Trophoblast cell (in vitro differentiated cells and primary cell): Measurements from ENCODE around the gene DYNLRB1.

Source experiments
- DNase-seq, 2 donors: peaks; one replicate each; pipeline ENCODE4 v3.0.0-alpha.2; 2016
- H2AFZ ChIP-seq: 2 replicates; pipeline ENCODE4 v1.6.1; 2013; ENCODE audit warnings: low read length, moderate library complexity, mild to moderate bottlenecking; ENCODE audit not compliant: insufficient read depth, poor library complexity
- H2AK5ac ChIP-seq: 2 replicates; pipeline ENCODE4 v1.6.1; 2013; ENCODE audit warnings: mild to moderate bottlenecking, low read length
- H2BK120ac ChIP-seq: 2 replicates; pipeline ENCODE4 v1.6.1; 2013; ENCODE audit warnings: low read length, mild to moderate bottlenecking, moderate library complexity; ENCODE audit not compliant: insufficient read depth, poor library complexity
- H2BK12ac ChIP-seq: 2 replicates; pipeline ENCODE4 v1.6.1; 2013; ENCODE audit warnings: mild to moderate bottlenecking, low read length, moderate library complexity
- H2BK5ac ChIP-seq: 2 replicates; pipeline ENCODE4 v1.6.1; 2013; ENCODE audit warnings: low read length, low read depth, moderate library complexity, mild to moderate bottlenecking; ENCODE audit not compliant: poor library complexity
- H3K14ac ChIP-seq: 2 replicates; pipeline ENCODE4 v1.6.1; 2013; ENCODE audit warnings: mild to moderate bottlenecking, low read length
- H3K18ac ChIP-seq: 2 replicates; pipeline ENCODE4 v1.6.1; 2013; ENCODE audit warnings: mild to moderate bottlenecking, low read length
- H3K23ac ChIP-seq: 2 replicates; pipeline ENCODE4 v1.6.1; 2013; ENCODE audit warnings: low read length
- H3K27ac ChIP-seq: 2 replicates; pipeline ENCODE4 v1.5.1; 2013; ENCODE audit warnings: low read depth, mild to moderate bottlenecking, inconsistent platforms, low read length, moderate library complexity
- H3K27me3 ChIP-seq: 2 replicates; pipeline ENCODE4 v1.6.1; 2013; ENCODE audit warnings: inconsistent platforms, mild to moderate bottlenecking, low read length, moderate library complexity; ENCODE audit not compliant: insufficient read depth
- H3K36me3 ChIP-seq, 2 experiments: 1 replicate in 1 of 2; 2 replicates in 1 of 2; pipeline ENCODE4 v1.6.1; 2013; ENCODE audit warnings: low read length in 2 of 2, mild to moderate bottlenecking in 2 of 2, moderate library complexity in 1 of 2; ENCODE audit not compliant: insufficient read depth in 2 of 2, control insufficient read depth in 1 of 2
- H3K4ac ChIP-seq: 2 replicates; pipeline ENCODE4 v1.6.1; 2013; ENCODE audit warnings: low read depth, mild to moderate bottlenecking, low read length, moderate library complexity
- H3K4me1 ChIP-seq, 2 experiments: 1 replicate in 1 of 2; 2 replicates in 1 of 2; pipeline ENCODE4 v1.6.1; 2013; ENCODE audit warnings: low read length in 2 of 2, mild to moderate bottlenecking in 2 of 2, moderate library complexity in 1 of 2; ENCODE audit not compliant: insufficient read depth in 2 of 2, control insufficient read depth in 1 of 2
- H3K4me2 ChIP-seq: 2 replicates; pipeline ENCODE4 v1.6.1; 2013; ENCODE audit warnings: inconsistent platforms, mild to moderate bottlenecking, low read length, moderate library complexity
- H3K4me3 ChIP-seq: 2 replicates; pipeline ENCODE4 v1.5.1; 2013; ENCODE audit warnings: mild to moderate bottlenecking, low read depth, low read length, inconsistent platforms
- H3K79me1 ChIP-seq: one replicate; pipeline ENCODE4 v1.6.1; 2013; ENCODE audit warnings: low read length
- H3K79me2 ChIP-seq: 2 replicates; pipeline ENCODE4 v1.6.1; 2013; ENCODE audit warnings: low read length, mild to moderate bottlenecking; ENCODE audit not compliant: control insufficient read depth, insufficient read depth, poor library complexity
- H3K9ac ChIP-seq: 2 replicates; pipeline ENCODE4 v1.6.1; 2013; ENCODE audit warnings: mild to moderate bottlenecking, low read length
- H3K9me3 ChIP-seq: 2 replicates; pipeline ENCODE4 v1.6.1; 2013; ENCODE audit warnings: low read depth, mild to moderate bottlenecking, control low read depth, inconsistent platforms, low read length; ENCODE audit not compliant: insufficient read depth
- H4K12ac ChIP-seq: 2 replicates; pipeline ENCODE4 v1.6.1; 2013; ENCODE audit warnings: low read depth, mild to moderate bottlenecking, low read length, moderate library complexity
- H4K8ac ChIP-seq: 2 replicates; pipeline ENCODE4 v1.6.1; 2013; ENCODE audit warnings: low read depth, mild to moderate bottlenecking, low read length, moderate library complexity
- H4K91ac ChIP-seq: one replicate; pipeline ENCODE4 v1.6.1; 2013; ENCODE audit warnings: low read depth, mild to moderate bottlenecking, low read length, moderate library complexity
- WGBS: extraction: QIAGEN DNeasy Blood & Tissue Kit; methylation state at CpG from one replicate; pipeline ENCODE4 v1.1.7; 2013; ENCODE audit warnings: missing lambda C conversion rate; ENCODE audit not compliant: insufficient read length, insufficient coverage; ENCODE audit errors: extremely low coverage; 5-methylcytosine and 5-hydroxymethylcytosine counted together

DYNLRB1 gene

DNA sequence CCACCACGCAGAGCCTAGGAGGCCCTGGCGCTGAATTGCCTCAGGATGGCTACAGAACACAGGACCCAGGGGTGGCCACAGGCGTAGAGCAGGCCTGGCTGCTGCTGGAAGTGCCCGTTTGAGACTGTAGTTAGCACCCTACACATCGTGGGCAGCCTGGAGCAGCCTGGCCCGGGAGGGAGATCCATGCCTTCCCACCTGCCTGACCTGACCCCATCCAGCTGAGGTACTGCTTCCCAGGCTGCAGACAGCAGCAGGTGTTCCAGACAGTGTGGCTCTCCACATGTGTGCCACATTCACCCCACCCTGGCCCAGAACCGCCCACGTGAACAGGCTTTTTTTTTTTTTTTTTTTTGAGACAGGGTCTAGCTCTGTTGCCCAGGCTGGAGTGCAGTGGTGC is 21.4 kb downstream of the DYNLRB1 start:
- H4K91ac ChIP-seq = no peak overlapping the region
- H3K27me3 ChIP-seq = no peaks in the 10 kb centered on the region
- H3K9me3 ChIP-seq = no peaks in the 10 kb centered on the region
- no peak overlapping the region for H2BK120ac ChIP-seq
- no peak overlapping the region for H3K27ac ChIP-seq
- WGBS = no CpG with 5 or more reads among the region's 8 CpGs
- H3K79me1 ChIP-seq = no peaks in the 10 kb centered on the region
- no peak overlapping the region for H3K4me2 ChIP-seq
- H2BK12ac ChIP-seq = no peak overlapping the region
- no peak overlapping the region for H3K9ac ChIP-seq
- no peak overlapping the region for H3K14ac ChIP-seq
- no peak overlapping the region for H3K18ac ChIP-seq
- no peak overlapping the region for H2AFZ ChIP-seq
- no peak overlapping the region for H4K8ac ChIP-seq
- no peak overlapping the region for H3K4ac ChIP-seq
- no peaks in the 10 kb centered on the region for H3K4me1 ChIP-seq
- no peak for DNase-seq
- H2BK5ac ChIP-seq = no peak overlapping the region
- no peak overlapping the region for H4K12ac ChIP-seq
- peaks cover 71 to 73% of the 10 kb centered on the region in 2 experiments for H3K36me3 ChIP-seq
- H2AK5ac ChIP-seq = no peak overlapping the region
- no peak overlapping the region for H3K23ac ChIP-seq
- H3K79me2 ChIP-seq = no peaks in the 10 kb centered on the region
- no peak overlapping the region for H3K4me3 ChIP-seq

DNA sequence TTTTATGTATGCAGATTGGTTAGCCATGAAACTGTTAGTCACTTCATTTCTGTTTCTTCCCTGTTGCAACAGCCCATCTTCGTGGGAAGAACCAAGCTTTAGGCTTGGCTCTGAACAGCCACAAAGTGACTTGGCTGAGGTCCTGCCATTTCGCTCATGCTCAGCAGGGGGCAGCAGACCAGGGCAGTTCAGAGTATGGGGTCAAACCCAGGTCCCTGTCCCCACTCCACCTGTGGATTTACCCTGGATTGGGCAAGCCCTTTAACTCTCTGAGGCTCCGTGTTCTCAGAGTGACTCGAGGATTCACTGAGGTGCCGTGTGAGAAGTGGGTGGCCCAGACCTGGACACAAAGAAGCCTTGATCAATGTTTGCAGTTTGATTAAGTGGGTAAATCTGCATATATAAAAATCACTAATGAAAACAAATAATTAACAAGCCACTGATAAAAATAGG is 22.5 kb downstream of the DYNLRB1 start:
- no peak overlapping the region for H4K8ac ChIP-seq
- H3K9me3 ChIP-seq = no peaks in the 10 kb centered on the region
- no peak overlapping the region for H3K4me3 ChIP-seq
- H3K9ac ChIP-seq = no peak overlapping the region
- no peak overlapping the region for H3K23ac ChIP-seq
- no peak overlapping the region for H2BK12ac ChIP-seq
- no peak overlapping the region for H4K12ac ChIP-seq
- H3K36me3 ChIP-seq = peaks cover 64 to 67% of the 10 kb centered on the region in 2 experiments
- H2AK5ac ChIP-seq = no peak overlapping the region
- H3K4me2 ChIP-seq = no peak overlapping the region
- H2AFZ ChIP-seq = no peak overlapping the region
- DNase-seq = peak; percentile 17 to 72
- H3K79me1 ChIP-seq = no peaks in the 10 kb centered on the region
- H2BK120ac ChIP-seq = no peak overlapping the region
- H2BK5ac ChIP-seq = no peak overlapping the region
- H3K27me3 ChIP-seq = no peaks in the 10 kb centered on the region
- H3K4ac ChIP-seq = no peak overlapping the region
- no peaks in the 10 kb centered on the region for H3K4me1 ChIP-seq
- no CpG with 5 or more reads among the region's 5 CpGs for WGBS
- no peak overlapping the region for H4K91ac ChIP-seq
- H3K14ac ChIP-seq = no peak overlapping the region
- no peak overlapping the region for H3K18ac ChIP-seq
- no peaks in the 10 kb centered on the region for H3K79me2 ChIP-seq
- no peak overlapping the region for H3K27ac ChIP-seq

DNA sequence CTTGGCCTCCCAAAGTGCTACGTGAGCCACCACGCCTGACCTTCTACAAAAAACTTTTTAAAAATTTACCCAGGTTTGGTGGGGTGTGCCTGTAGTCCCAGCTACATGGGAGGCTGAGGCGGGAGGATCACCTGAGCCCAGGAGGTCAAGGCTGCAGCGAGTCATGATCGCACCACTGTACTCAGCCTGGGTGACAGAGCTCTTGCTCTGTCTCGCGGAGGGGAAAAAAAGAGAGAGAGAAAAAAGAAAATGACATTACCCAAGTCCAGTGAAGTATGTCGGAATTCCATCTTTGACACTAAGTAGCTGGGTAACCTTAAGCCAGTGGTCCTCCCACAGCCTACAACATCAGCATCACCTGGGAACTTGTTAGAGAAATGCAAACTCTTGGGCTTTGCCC is 23.5 kb downstream of the DYNLRB1 start:
- no peak overlapping the region for H3K4me2 ChIP-seq
- no peak overlapping the region for H2BK12ac ChIP-seq
- no peaks in the 10 kb centered on the region for H3K27me3 ChIP-seq
- H3K79me1 ChIP-seq = no peaks in the 10 kb centered on the region
- H2BK5ac ChIP-seq = no peak overlapping the region
- no peak overlapping the region for H3K9ac ChIP-seq
- H3K18ac ChIP-seq = no peak overlapping the region
- no peak overlapping the region for H4K91ac ChIP-seq
- no peak overlapping the region for H3K4me3 ChIP-seq
- H4K8ac ChIP-seq = no peak overlapping the region
- no peak for DNase-seq
- no CpG with 5 or more reads among the region's 8 CpGs for WGBS
- no peak overlapping the region for H3K4ac ChIP-seq
- no peak overlapping the region for H3K14ac ChIP-seq
- H3K36me3 ChIP-seq = peaks cover 57 to 60% of the 10 kb centered on the region in 2 experiments
- H4K12ac ChIP-seq = no peak overlapping the region
- no peak overlapping the region for H3K27ac ChIP-seq
- no peaks in the 10 kb centered on the region for H3K4me1 ChIP-seq
- H3K23ac ChIP-seq = no peak overlapping the region
- H2AFZ ChIP-seq = no peak overlapping the region
- H3K9me3 ChIP-seq = no peaks in the 10 kb centered on the region
- H2BK120ac ChIP-seq = no peak overlapping the region
- H2AK5ac ChIP-seq = no peak overlapping the region
- H3K79me2 ChIP-seq = no peaks in the 10 kb centered on the region

DNA sequence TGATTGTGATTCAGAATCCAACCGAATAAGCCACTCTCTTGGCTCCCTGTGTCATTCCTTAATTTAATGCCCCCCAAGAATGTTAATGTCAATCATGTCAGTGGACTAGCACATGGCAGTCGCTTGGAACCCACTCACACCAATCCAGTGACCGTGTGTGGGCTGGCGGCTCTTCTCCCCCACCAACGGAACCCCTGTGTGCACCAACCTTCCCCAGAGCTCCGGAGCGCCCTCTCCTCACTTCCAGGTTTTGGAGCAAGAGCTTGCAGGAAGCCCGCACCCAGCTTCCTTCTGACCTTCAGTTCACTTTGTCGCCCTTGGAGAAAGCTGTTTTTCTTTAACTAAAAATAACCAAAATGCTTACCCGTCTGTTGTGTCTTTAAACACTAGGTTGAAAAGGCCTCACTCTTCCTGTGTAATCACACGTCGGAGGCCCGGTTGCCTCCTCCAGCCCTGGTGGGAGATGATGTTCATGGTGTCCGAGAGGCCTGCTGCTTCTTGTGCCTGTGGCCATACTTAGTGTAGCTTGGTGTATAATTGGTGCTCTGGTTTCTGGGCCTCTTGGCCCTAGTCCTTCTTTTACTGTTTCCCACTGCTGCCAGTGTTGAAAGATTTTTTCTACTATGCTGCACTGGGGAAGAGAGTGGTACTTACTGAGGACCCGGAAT is 24.5 kb downstream of the DYNLRB1 start:
- Histone ChIP-seq H3K9me3 (no peaks in the 10 kb centered on the region), H4K12ac (no peak overlapping the region), H3K18ac (no peak overlapping the region), H3K4me3 (no peak overlapping the region), H4K91ac (no peak overlapping the region), H3K4me2 (no peak overlapping the region), H3K23ac (no peak overlapping the region), H3K14ac (no peak overlapping the region), H2BK120ac (no peak overlapping the region), H2BK12ac (no peak overlapping the region), H4K8ac (no peak overlapping the region), H3K4me1 (no peaks in the 10 kb centered on the region), H3K4ac (no peak overlapping the region), H2BK5ac (no peak overlapping the region), H3K79me2 (no peaks in the 10 kb centered on the region), H2AK5ac (no peak overlapping the region), H3K27ac (no peak overlapping the region), H3K79me1 (no peaks in the 10 kb centered on the region), H3K27me3 (no peaks in the 10 kb centered on the region), H3K9ac (no peak overlapping the region), H2AFZ (no peak overlapping the region), H3K36me3 (peaks cover 47 to 50% of the 10 kb centered on the region in 2 experiments)
- DNase-seq = no peak
- no CpG with 5 or more reads among the region's 15 CpGs for WGBS
